ENCODE data around the gene FADS3. TPM values are rescaled to one million over a fixed set of nuclear protein-coding genes. Genes with fewer than 3 reads are reported as not detected.

Gene FADS3
- total and polyA plus RNA-seq, 9 donors: 10.6 to 85.8 (median 41.3) TPM

DNA sequence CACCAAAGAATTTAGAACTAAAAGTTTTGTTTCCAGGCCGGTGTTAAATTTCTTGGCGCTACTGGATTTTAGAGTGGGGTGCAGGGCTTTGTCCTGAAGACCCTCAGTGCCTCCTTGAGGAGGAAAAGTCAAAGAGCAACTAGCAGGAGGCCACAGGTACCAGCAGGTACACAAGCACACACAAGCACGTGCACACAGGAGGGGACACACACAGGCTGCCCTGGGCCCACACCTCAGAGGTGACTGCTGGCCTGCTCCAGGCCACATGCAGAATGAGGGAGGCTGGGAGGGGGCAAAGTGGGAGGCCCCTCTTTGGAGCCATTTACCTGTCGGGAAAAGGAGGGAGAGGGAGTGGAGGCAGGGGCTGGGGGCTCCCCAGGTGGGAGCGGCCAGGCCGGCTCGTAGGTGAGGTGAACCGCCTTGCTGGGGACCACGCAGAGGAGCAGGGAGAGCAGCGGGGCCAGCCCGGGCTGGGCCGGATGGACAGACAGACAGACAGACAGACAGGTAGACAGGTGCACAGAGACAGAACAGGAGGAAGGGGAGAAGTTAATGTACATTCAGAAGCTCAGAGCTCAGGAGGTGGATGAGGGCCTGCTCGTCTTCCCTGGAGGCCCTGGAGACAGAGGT is 13.8 kb upstream of the FADS3 start:
- no peak for DNase-seq
- TF ChIP-seq POLR2A (IDR thresholded peaks at IDR 0.05) (no peak), EP300 (IDR thresholded peaks at IDR 0.05) (no peak), CTCF (IDR thresholded peaks at IDR 0.05) (no peak)
- Histone ChIP-seq H3K36me3 (no peaks in the 10 kb centered on the region), H3K27me3 (no peaks in the 10 kb centered on the region), H3K4me3 (no peak overlapping the region), H3K9me3 (no peaks in the 10 kb centered on the region), H3K4me1 (ENCODE audit: insufficient read depth) (peaks cover 18% of the 10 kb centered on the region), H3K27ac (peak overlapping the region in 1 of 2 donors; percentile 1)
- intact Hi-C loops (cut with DNase I): no loop called here
- WGBS, 3 donors: 88 to 89% (median 88%) methylated on average over 13 of the region's 13 CpGs

DNA sequence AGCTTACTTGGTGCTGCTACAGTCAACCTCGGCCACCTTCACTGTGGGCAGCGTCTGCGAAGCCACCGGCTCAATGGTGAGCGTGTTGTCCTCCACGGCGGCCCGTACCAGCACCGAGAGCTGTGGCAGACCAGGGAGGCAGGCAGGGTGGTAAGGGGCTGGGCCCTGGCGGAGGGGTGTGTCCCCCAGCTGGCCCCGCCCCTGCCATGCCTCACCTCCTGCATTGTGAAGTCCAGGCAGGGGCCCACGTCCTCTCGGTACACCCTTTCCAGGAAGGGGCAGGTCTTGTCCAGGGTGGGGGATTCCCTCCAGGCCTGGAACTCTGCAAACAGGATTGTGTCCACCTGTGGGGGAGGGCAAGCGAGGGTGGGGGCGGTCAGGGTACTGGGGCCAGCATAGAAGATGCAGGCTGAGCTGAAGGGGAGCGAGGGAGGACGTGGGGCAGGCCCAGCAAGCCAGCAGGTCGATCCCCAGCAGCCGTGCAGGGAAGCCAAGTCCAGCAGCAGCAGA is 13.2 kb upstream of the FADS3 start:
- Histone ChIP-seq H3K27me3 (no peaks in the 10 kb centered on the region), H3K36me3 (no peaks in the 10 kb centered on the region), H3K4me1 (ENCODE audit: insufficient read depth) (peaks cover 14% of the 10 kb centered on the region), H3K4me3 (no peak overlapping the region), H3K27ac (no peak overlapping the region), H3K9me3 (no peaks in the 10 kb centered on the region)
- no peak for DNase-seq
- 75 to 79% (median 75%) methylated on average over 18 to 19 of the region's 19 CpGs for WGBS, 3 donors
- TF ChIP-seq EP300 (IDR thresholded peaks at IDR 0.05) (no peak), POLR2A (IDR thresholded peaks at IDR 0.05) (no peak), CTCF (IDR thresholded peaks at IDR 0.05) (no peak)
- intact Hi-C loops (cut with DNase I): no loop called here

DNA sequence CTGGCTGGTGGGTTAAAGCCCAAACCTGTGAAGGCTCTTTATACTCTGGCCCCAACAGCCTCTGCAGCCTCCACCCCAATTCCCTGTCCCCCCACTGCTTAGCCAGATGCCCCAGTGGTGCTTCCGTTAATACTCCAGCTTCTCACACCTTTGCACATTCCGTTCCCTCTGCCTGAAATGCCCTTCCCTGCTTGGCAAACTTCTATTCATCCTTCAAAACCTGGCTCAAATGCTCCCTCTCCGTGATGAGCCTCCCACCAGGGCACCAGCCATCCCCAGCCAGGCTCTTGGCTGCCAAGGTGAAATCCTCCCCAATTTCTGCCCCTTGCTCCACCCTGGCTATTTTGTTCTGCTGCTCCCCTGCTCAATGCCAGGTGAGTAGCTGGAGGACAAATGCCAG is 12.5 kb upstream of the FADS3 start:
- intact Hi-C loops (cut with DNase I): no loop called here
- no peak overlapping the region for H3K4me3 ChIP-seq
- H3K27me3 ChIP-seq: no peaks in the 10 kb centered on the region
- 92 to 96% (median 94%) methylated on average over 3 of the region's 3 CpGs for WGBS, 3 donors
- H3K9me3 ChIP-seq: no peaks in the 10 kb centered on the region
- DNase-seq: no peak
- TF ChIP-seq CTCF (IDR thresholded peaks at IDR 0.05): no peak
- H3K4me1 ChIP-seq (ENCODE audit: insufficient read depth): peaks cover 7% of the 10 kb centered on the region
- H3K36me3 ChIP-seq: no peaks in the 10 kb centered on the region
- no peak overlapping the region for H3K27ac ChIP-seq

GRCh38 chr11:61902313-61902712 is 11.0 kb upstream of the FADS3 start:
- DNase-seq: no peak
- TF ChIP-seq EP300 (IDR thresholded peaks at IDR 0.05) (no peak), CTCF (IDR thresholded peaks at IDR 0.05) (no peak), POLR2A (IDR thresholded peaks at IDR 0.05) (no peak)
- Histone ChIP-seq H3K27ac (no peak overlapping the region), H3K9me3 (no peaks in the 10 kb centered on the region), H3K27me3 (no peaks in the 10 kb centered on the region), H3K4me3 (no peak overlapping the region), H3K36me3 (no peaks in the 10 kb centered on the region), H3K4me1 (ENCODE audit: insufficient read depth) (peaks cover 3% of the 10 kb centered on the region)
- intact Hi-C loops (cut with DNase I): no loop called here
- 88 to 89% (median 88%) methylated on average over 11 of the region's 11 CpGs for WGBS, 3 donors

Data from ovary (tissue), 9 donors.